Ectodermal cell (in vitro differentiated cells): ENCODE data around the gene SLC46A3.
A peak's percentile ranks its signal among the peaks of the same experiment; 100 is the strongest.

ENCODE experiments used
- H3K27ac ChIP-seq: 2 replicates; pipeline ENCODE4 v1.7.0; 2013; ENCODE audit warnings: mild to moderate bottlenecking, low read depth, low read length; ENCODE audit not compliant: insufficient read depth, poor library complexity, severe bottlenecking
- H3K27me3 ChIP-seq: 2 replicates; pipeline ENCODE4 v1.7.0; 2013; ENCODE audit warnings: mild to moderate bottlenecking, low read length; ENCODE audit not compliant: insufficient read depth, control insufficient read depth, poor library complexity, severe bottlenecking
- H3K36me3 ChIP-seq: one replicate; pipeline ENCODE4 v1.7.0; 2013; ENCODE audit warnings: low read length; ENCODE audit not compliant: control insufficient read depth, insufficient read depth
- H3K4me1 ChIP-seq: one replicate; pipeline ENCODE4 v1.7.0; 2013; ENCODE audit warnings: low read length; ENCODE audit not compliant: control insufficient read depth, insufficient read depth
- H3K4me3 ChIP-seq: 2 replicates; pipeline ENCODE4 v1.7.0; 2013; ENCODE audit warnings: low read depth, low read length, control low read depth; ENCODE audit not compliant: insufficient read depth
- H3K9me3 ChIP-seq: 2 replicates; pipeline ENCODE4 v1.7.0; 2013; ENCODE audit warnings: mild to moderate bottlenecking, low read length, moderate library complexity; ENCODE audit not compliant: control insufficient read depth
- WGBS, 2 experiments: methylation state at CpG; one replicate each; pipeline ENCODE4 v1.1.7; 2013; ENCODE audit warnings: missing lambda C conversion rate in 2 of 2; 5-methylcytosine and 5-hydroxymethylcytosine counted together

Gene SLC46A3

DNA sequence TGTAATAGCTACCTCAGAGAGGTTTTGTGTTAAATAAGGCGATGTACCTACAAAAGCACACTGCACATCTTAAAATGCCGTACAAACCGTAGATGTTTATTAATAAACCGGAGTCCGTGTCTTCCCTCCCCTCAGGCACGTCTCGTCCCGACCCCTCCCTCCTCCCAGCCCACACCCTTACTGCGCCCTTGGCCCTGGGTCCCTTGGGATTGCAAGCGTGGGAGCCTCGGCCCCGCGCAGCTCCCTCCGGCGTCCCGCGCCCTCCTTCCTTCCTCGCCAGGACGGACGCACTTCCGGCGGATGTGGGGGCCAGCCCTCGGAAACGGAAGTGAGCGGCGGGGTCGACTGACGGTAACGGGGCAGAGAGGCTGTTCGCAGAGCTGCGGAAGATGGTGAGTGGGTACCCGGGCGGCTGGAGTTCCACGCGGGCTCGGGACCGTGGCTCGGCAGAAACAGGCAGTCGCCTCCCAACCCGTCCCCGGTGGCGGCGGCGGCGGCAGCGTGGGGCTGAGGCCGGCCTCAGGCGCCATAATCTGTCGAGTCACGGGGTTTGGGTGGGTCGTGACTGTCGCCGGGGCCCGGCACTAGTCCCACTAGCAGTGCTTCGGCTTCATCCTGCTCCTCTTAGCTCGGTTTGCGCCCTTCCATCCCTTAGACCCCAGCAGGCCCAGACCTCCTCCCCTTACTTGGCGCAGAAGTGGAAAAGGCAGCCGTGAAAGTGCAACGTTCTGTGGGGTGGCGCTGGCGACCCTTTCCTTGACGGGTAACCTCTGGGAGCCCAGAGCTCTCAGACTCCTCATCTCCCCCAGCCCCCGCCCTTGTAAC lies 59.8 kb downstream of the SLC46A3 start, which contains the start of gene POMP:
Gene POMP, plus strand, starts transcription at position 335 of the 825 bp plus-strand sequence. Its CDS starts 55 bp downstream, at position 390.
- Histone ChIP-seq H3K4me1 (peaks cover 14% of the 10 kb centered on the region), H3K27me3 (no peaks in the 10 kb centered on the region), H3K9me3 (no peaks in the 10 kb centered on the region), H3K4me3 (peak within 1 kb of the TSS; percentile 91), H3K36me3 (peaks cover 13% of the 10 kb centered on the region), H3K27ac (peak within 1 kb of the TSS; percentile 66)
- 0 to 1% methylated on average over 63 to 64 of the region's 64 CpGs for WGBS, 2 experiments

- peak overlapping the region; percentile 91 for H3K4me3 ChIP-seq
- 1 to 2% methylated on average over 5 to 8 of the region's 8 CpGs for WGBS, 2 experiments
- peaks cover 14% of the 10 kb centered on the region for H3K4me1 ChIP-seq
- no peaks in the 10 kb centered on the region for H3K9me3 ChIP-seq
- H3K36me3 ChIP-seq, result peaks cover 10% of the 10 kb centered on the region
- H3K27me3 ChIP-seq, result no peaks in the 10 kb centered on the region
- H3K27ac ChIP-seq, result no peak overlapping the region
Measured at GRCh38 chr13:28658539-28658795, 60.3 kb downstream of the SLC46A3 start.

DNA sequence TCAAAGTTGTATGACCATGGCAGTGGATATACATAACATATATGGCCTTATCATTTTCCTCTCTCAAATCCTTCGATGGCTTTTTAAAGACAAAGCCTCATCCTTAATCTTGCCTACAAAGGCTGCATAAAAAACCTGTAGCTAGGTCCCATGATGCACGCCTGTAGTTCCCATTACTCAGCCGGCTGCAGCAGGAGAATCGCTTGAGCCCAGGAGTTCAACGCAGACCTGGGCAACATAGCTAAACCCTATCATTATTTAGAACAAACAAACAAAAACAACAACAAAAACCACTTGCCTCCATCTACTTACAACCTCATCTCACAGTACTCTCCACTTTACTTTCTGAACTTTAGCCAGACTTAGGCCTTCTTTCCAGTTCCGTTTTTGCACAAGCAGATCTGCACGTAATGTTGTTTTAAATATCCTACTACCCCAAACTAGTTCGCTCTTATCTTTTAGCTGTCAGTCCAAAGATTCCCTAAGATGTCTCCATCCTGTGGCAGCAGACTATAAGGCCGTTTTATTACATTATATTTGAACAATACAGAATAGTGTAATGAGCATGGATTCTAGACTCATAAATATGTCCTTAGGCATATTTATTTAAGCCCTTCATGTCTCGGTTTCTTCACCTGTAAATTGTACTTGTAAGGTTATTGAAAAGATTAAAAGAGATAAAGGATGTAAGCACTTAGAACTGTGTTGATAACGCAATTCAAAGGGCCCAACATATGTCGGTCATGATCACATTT lies 60.8 kb downstream of the SLC46A3 start:
- Histone ChIP-seq H3K36me3 (peaks cover 6% of the 10 kb centered on the region), H3K4me1 (peaks cover 14% of the 10 kb centered on the region), H3K4me3 (peak overlapping the region; percentile 91), H3K9me3 (no peaks in the 10 kb centered on the region), H3K27me3 (no peaks in the 10 kb centered on the region), H3K27ac (no peak overlapping the region)
- WGBS, 2 experiments, result 50 to 54% methylated on average over 11 to 12 of the region's 12 CpGs

- no peaks in the 10 kb centered on the region for H3K27me3 ChIP-seq
- H3K4me1 ChIP-seq, result peaks cover 13% of the 10 kb centered on the region
- no peaks in the 10 kb centered on the region for H3K9me3 ChIP-seq
- no peaks in the 10 kb centered on the region for H3K36me3 ChIP-seq
- no peak overlapping the region for H3K4me3 ChIP-seq
- 73 to 74% methylated on average over 3 of the region's 3 CpGs for WGBS, 2 experiments
- no peak overlapping the region for H3K27ac ChIP-seq
Measured at GRCh38 chr13:28655561-28655960, 63.2 kb downstream of the SLC46A3 start.

- no peak overlapping the region for H3K27ac ChIP-seq
- WGBS, 2 experiments, result 92 to 94% methylated on average over 1 of the region's 1 CpG
- no peaks in the 10 kb centered on the region for H3K27me3 ChIP-seq
- H3K36me3 ChIP-seq, result no peaks in the 10 kb centered on the region
- peaks cover 6% of the 10 kb centered on the region for H3K4me1 ChIP-seq
- H3K4me3 ChIP-seq, result no peak overlapping the region
- H3K9me3 ChIP-seq, result no peaks in the 10 kb centered on the region
Measured at GRCh38 chr13:28654276-28654675, 64.5 kb downstream of the SLC46A3 start.

GRCh38 chr13:28653111-28653510 lies 65.7 kb downstream of the SLC46A3 start:
- H3K36me3 ChIP-seq, result no peaks in the 10 kb centered on the region
- H3K27me3 ChIP-seq, result no peaks in the 10 kb centered on the region
- H3K4me3 ChIP-seq, result no peak overlapping the region
- no peak overlapping the region for H3K27ac ChIP-seq
- H3K9me3 ChIP-seq, result no peaks in the 10 kb centered on the region
- H3K4me1 ChIP-seq, result peaks cover 6% of the 10 kb centered on the region
- 83% methylated on average over 1 of the region's 1 CpG; no CpG with 5 or more reads in 1 of the 2 experiments for WGBS, 2 experiments

DNA sequence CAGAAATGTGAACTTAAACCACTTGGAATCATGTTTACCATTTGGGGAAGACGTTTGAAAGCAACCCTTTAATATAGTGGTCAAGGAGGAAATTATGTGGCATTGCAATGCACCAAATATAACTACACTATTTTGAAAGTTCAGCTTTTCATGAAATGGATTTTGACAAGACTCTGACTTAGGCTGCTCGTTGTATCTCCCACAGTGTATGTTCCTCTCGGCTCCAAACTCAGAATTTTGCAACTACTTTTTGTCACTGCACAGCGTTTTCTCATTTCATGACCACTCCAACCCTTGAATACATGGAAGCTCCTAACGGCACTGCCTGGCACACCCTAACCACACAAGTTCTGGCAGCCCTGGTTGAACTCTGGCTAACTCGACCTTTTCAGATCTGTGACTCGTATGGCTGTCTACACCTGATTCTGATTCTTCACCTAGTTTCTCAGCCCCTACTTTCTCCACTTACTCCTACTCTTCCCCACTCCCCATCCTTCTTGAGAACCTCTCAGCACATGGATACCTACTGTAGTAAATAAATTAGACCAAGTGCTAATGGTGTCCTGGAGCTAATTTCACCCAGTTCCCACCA lies 66.9 kb downstream of the SLC46A3 start:
- no peaks in the 10 kb centered on the region for H3K9me3 ChIP-seq
- 94 to 96% methylated on average over 6 to 7 of the region's 7 CpGs for WGBS, 2 experiments
- no peak overlapping the region for H3K4me3 ChIP-seq
- H3K27me3 ChIP-seq, result no peaks in the 10 kb centered on the region
- H3K36me3 ChIP-seq, result no peaks in the 10 kb centered on the region
- H3K4me1 ChIP-seq, result peaks cover 4% of the 10 kb centered on the region
- no peak overlapping the region for H3K27ac ChIP-seq

- WGBS, 2 experiments, result 87 to 95% methylated on average over 2 of the region's 2 CpGs
- Histone ChIP-seq H3K4me1 (no peaks in the 10 kb centered on the region), H3K27me3 (no peaks in the 10 kb centered on the region), H3K9me3 (no peaks in the 10 kb centered on the region), H3K36me3 (no peaks in the 10 kb centered on the region), H3K27ac (no peak overlapping the region), H3K4me3 (no peak overlapping the region)
Measured at GRCh38 chr13:28650284-28650683, 68.5 kb downstream of the SLC46A3 start.
